Loucy (cell line): ENCODE results near the gene ZNF438.

ENCODE experiments used
- H2AFZ ChIP-seq: fragments of 200-600 bp; sonication (generic); 2 replicates; pipeline ENCODE4 v1.6.0; 2016; ENCODE audit warnings: antibody characterized with exemption, mild to moderate bottlenecking, low read length, moderate library complexity
- H3F3A ChIP-seq: fragments of 200-600 bp; 2 replicates; pipeline ENCODE4 v1.6.0; 2016; ENCODE audit warnings: antibody characterized with exemption, low read depth, mild to moderate bottlenecking
- H3K27me3 ChIP-seq: fragments of 200-600 bp; sonication (generic); 2 replicates; pipeline ENCODE4 v1.6.1; 2014; ENCODE audit warnings: low read length, mild to moderate bottlenecking; ENCODE audit not compliant: insufficient read depth, poor library complexity, severe bottlenecking
- H3K36me3 ChIP-seq: fragments of 200-600 bp; sonication (generic); 2 replicates; pipeline ENCODE4 v1.6.1; 2016; ENCODE audit warnings: low read length; ENCODE audit not compliant: insufficient read depth
- H3K4me1 ChIP-seq: fragments of 200-600 bp; sonication (generic); 2 replicates; pipeline ENCODE4 v1.5.1; 2014; ENCODE audit warnings: low read length, mild to moderate bottlenecking; ENCODE audit not compliant: insufficient read depth, poor library complexity, severe bottlenecking
- H3K4me2 ChIP-seq: fragments of 200-600 bp; sonication (generic); 2 replicates; pipeline ENCODE4 v1.6.0; 2014; ENCODE audit warnings: antibody characterized with exemption, low read length, low read depth, mild to moderate bottlenecking; ENCODE audit not compliant: poor library complexity, severe bottlenecking
- H3K4me3 ChIP-seq: fragments of 200-600 bp; sonication (generic); 2 replicates; pipeline ENCODE4 v1.5.1; 2014; ENCODE audit warnings: low read length, mild to moderate bottlenecking, mixed read lengths; ENCODE audit not compliant: poor library complexity, severe bottlenecking
- H3K79me2 ChIP-seq: fragments of 200-600 bp; sonication (generic); 2 replicates; pipeline ENCODE4 v1.6.1; 2014; ENCODE audit warnings: low read length; ENCODE audit not compliant: insufficient read depth
- H3K9ac ChIP-seq: fragments of 200-600 bp; sonication (generic); 2 replicates; pipeline ENCODE4 v1.6.0; 2014; ENCODE audit warnings: mild to moderate bottlenecking, low read depth, low read length, moderate library complexity; ENCODE audit not compliant: poor library complexity, severe bottlenecking
- H3K9me2 ChIP-seq: fragments of 200-600 bp; sonication (generic); replicated peaks from 2 replicates; pipeline ENCODE4 v1.6.1; 2016; ENCODE audit warnings: low read depth, low read length, mixed read lengths
- H3K9me3 ChIP-seq: fragments of 200-600 bp; sonication (generic); 2 replicates; pipeline ENCODE4 v1.6.1; 2014; ENCODE audit warnings: mild to moderate bottlenecking, antibody characterized with exemption, low read length, low read depth; ENCODE audit not compliant: insufficient read depth
- H4K20me1 ChIP-seq: fragments of 200-600 bp; sonication (generic); 2 replicates; pipeline ENCODE4 v1.6.0; 2014; ENCODE audit warnings: antibody characterized with exemption, low read length, mild to moderate bottlenecking; ENCODE audit not compliant: insufficient read depth, poor library complexity, severe bottlenecking
- CTCF ChIP-seq: fragments of 200-600 bp; sonication (generic); conservative IDR thresholded peaks from 2 replicates; pipeline ENCODE4 v1.5.1; 2014; ENCODE audit warnings: mild to moderate bottlenecking, antibody characterized with exemption, low read length
- EZH2phosphoT487 ChIP-seq: fragments of 200-600 bp; IDR thresholded peaks from 2 replicates; pipeline ENCODE4 v1.6.1; 2018; ENCODE audit warnings: antibody characterized with exemption, mild to moderate bottlenecking, moderate library complexity, borderline replicate concordance

The ZNF438 gene

GRCh38 chr10:30999070-30999712 is 32.5 kb downstream of the ZNF438 start:
- peak overlapping the region; percentile 82 for H3K4me2 ChIP-seq
- no peaks in the 10 kb centered on the region for H3K9me2 ChIP-seq
- peak overlapping the region; percentile 10 for H2AFZ ChIP-seq
- no peak for TF ChIP-seq CTCF
- no peak for TF ChIP-seq EZH2phosphoT487
- H3K36me3 ChIP-seq = no peaks in the 10 kb centered on the region
- H3K79me2 ChIP-seq = no peaks in the 10 kb centered on the region
- peaks cover 19% of the 10 kb centered on the region for H3K9me3 ChIP-seq
- H3F3A ChIP-seq = no peaks in the 10 kb centered on the region
- no peaks in the 10 kb centered on the region for H4K20me1 ChIP-seq
- H3K4me1 ChIP-seq = peaks cover 23% of the 10 kb centered on the region
- no peaks in the 10 kb centered on the region for H3K27me3 ChIP-seq
- peak overlapping the region; percentile 63 for H3K4me3 ChIP-seq
- H3K9ac ChIP-seq = peak overlapping the region; percentile 51

GRCh38 chr10:30997536-30998235 is 34.0 kb downstream of the ZNF438 start:
- no peak overlapping the region for H2AFZ ChIP-seq
- no peaks in the 10 kb centered on the region for H4K20me1 ChIP-seq
- no peak for TF ChIP-seq EZH2phosphoT487
- TF ChIP-seq CTCF = no peak
- H3K27me3 ChIP-seq = no peaks in the 10 kb centered on the region
- no peaks in the 10 kb centered on the region for H3K36me3 ChIP-seq
- no peak overlapping the region for H3K4me3 ChIP-seq
- H3K9ac ChIP-seq = no peak overlapping the region
- peak overlapping the region; percentile 34 for H3K4me2 ChIP-seq
- no peaks in the 10 kb centered on the region for H3K9me2 ChIP-seq
- H3K9me3 ChIP-seq = peaks cover 23% of the 10 kb centered on the region
- no peaks in the 10 kb centered on the region for H3F3A ChIP-seq
- H3K4me1 ChIP-seq = peaks cover 20% of the 10 kb centered on the region
- H3K79me2 ChIP-seq = no peaks in the 10 kb centered on the region

- Histone ChIP-seq H3K79me2 (no peaks in the 10 kb centered on the region), H4K20me1 (no peaks in the 10 kb centered on the region), H3K9me3 (peaks cover 23% of the 10 kb centered on the region), H3K9ac (no peak overlapping the region), H3K36me3 (no peaks in the 10 kb centered on the region), H3K4me1 (peaks cover 20% of the 10 kb centered on the region), H3K27me3 (no peaks in the 10 kb centered on the region), H3K4me3 (no peak overlapping the region), H3K9me2 (no peaks in the 10 kb centered on the region), H2AFZ (no peak overlapping the region), H3K4me2 (no peak overlapping the region), H3F3A (no peaks in the 10 kb centered on the region)
- TF ChIP-seq EZH2phosphoT487 (no peak), CTCF (no peak)
These were observed 35.1 kb downstream of the ZNF438 start for GRCh38 chr10:30996481-30997005.
